Hepatocyte (in vitro differentiated cells): ENCODE data around the gene CACNG5. TPM values are rescaled to one million over a fixed set of nuclear protein-coding genes. Genes with fewer than 3 reads are reported as not detected.

Source experiments
- DNase-seq: peaks from one replicate; pipeline ENCODE4 v3.0.0-alpha.2; 2016; ENCODE audit warnings: low spot score
- H2AFZ ChIP-seq: fragments of 200-600 bp; sonication (generic); 2 replicates; pipeline ENCODE4 v1.6.0; 2016; ENCODE audit warnings: antibody characterized with exemption, mild to moderate bottlenecking
- H3K27ac ChIP-seq: fragments of 200-600 bp; sonication (generic); 2 replicates; pipeline ENCODE4 v1.5.1; 2016; ENCODE audit warnings: mild to moderate bottlenecking
- H3K27me3 ChIP-seq: fragments of 200-600 bp; sonication (generic); 2 replicates; pipeline ENCODE4 v1.6.1; 2016
- H3K36me3 ChIP-seq: fragments of 200-600 bp; sonication (generic); replicated peaks from 2 replicates; pipeline ENCODE4 v1.5.1; 2016; ENCODE audit warnings: low read depth; ENCODE audit not compliant: insufficient read depth
- H3K4me1 ChIP-seq: fragments of 200-600 bp; sonication (generic); 2 replicates; pipeline ENCODE4 v1.5.1; 2016; ENCODE audit warnings: mild to moderate bottlenecking, moderate library complexity; ENCODE audit not compliant: insufficient read depth
- H3K4me2 ChIP-seq: fragments of 200-600 bp; sonication (generic); 2 replicates; pipeline ENCODE4 v1.6.0; 2016
- H3K4me3 ChIP-seq: fragments of 200-600 bp; sonication (generic); 2 replicates; pipeline ENCODE4 v1.5.1; 2016; ENCODE audit warnings: mild to moderate bottlenecking
- H3K79me2 ChIP-seq: fragments of 200-600 bp; sonication (generic); 2 replicates; pipeline ENCODE4 v1.6.0; 2017; ENCODE audit warnings: mild to moderate bottlenecking
- H3K9me2 ChIP-seq: fragments of 200-600 bp; sonication (generic); replicated peaks from 2 replicates; pipeline ENCODE4 v1.6.0; 2017; ENCODE audit warnings: mild to moderate bottlenecking; ENCODE audit not compliant: insufficient read depth
- H3K9me3 ChIP-seq: fragments of 200-600 bp; sonication (generic); 2 replicates; pipeline ENCODE4 v1.5.1; 2016; ENCODE audit warnings: low read depth, mild to moderate bottlenecking
- H4K20me1 ChIP-seq: fragments of 200-600 bp; sonication (generic); 2 replicates; pipeline ENCODE4 v1.6.0; 2016; ENCODE audit warnings: mild to moderate bottlenecking; ENCODE audit not compliant: insufficient read depth, poor library complexity, severe bottlenecking
- CTCF ChIP-seq: fragments of 200-600 bp; sonication (generic); IDR thresholded peaks from 2 replicates; pipeline ENCODE4 v1.5.1; 2016; ENCODE audit warnings: antibody characterized with exemption, mild to moderate bottlenecking; ENCODE audit not compliant: poor library complexity
- EZH2 ChIP-seq: fragments of 200-600 bp; sonication (generic); IDR thresholded peaks from 2 replicates; pipeline ENCODE4 v1.6.1; 2016; ENCODE audit warnings: antibody characterized with exemption, mild to moderate bottlenecking, borderline replicate concordance
- EZH2phosphoT487 ChIP-seq: fragments of 200-600 bp; sonication (generic); IDR thresholded peaks from one replicate; pipeline ENCODE4 v1.6.1; 2018; ENCODE audit warnings: antibody characterized with exemption, mild to moderate bottlenecking, low read depth, moderate library complexity; ENCODE audit not compliant: unreplicated experiment, severe bottlenecking
- WGBS: methylation state at CpG from one replicate; pipeline ENCODE4 v1.1.6; 2016; ENCODE audit warnings: low lambda C conversion rate; ENCODE audit errors: missing lambda C conversion rate; 5-methylcytosine and 5-hydroxymethylcytosine counted together
- polyA plus RNA-seq: library from polyadenylated mRNA; unstranded; fragments of >200 nt; fragmentation: Nextera tagmentation; extraction: Ambion mirVana; gene quantifications from 2 replicates; pipeline ENCODE4 v1.2.1, GENCODE V29; 2016
- total RNA-seq: library from RNA; depleted of rRNA; stranded (reverse); fragments of >200 nt; gene quantifications from 2 replicates; pipeline ENCODE4 v1.2.3, GENCODE V29; 2014

The CACNG5 gene
- total and polyA plus RNA-seq, 2 experiments from 2014 or later: not detected

GRCh38 chr17:66835476-66835875, 559 bp downstream of the CACNG5 start:
- Histone ChIP-seq H3K4me1 (no peaks in the 10 kb centered on the region), H2AFZ (no peak overlapping the region), H3K4me2 (no peak overlapping the region), H3K79me2 (no peaks in the 10 kb centered on the region), H4K20me1 (no peaks in the 10 kb centered on the region), H3K27me3 (peaks cover 54% of the 10 kb centered on the region), H3K36me3 (no peaks in the 10 kb centered on the region), H3K9me2 (no peaks in the 10 kb centered on the region), H3K9me3 (no peaks in the 10 kb centered on the region), H3K4me3 (no peak overlapping the region), H3K27ac (no peak overlapping the region)
- DNase-seq: no peak
- TF ChIP-seq EZH2 (no peak), CTCF (no peak), EZH2phosphoT487 (no peak)
- 66% methylated on average over 16 of the region's 16 CpGs for WGBS

- Histone ChIP-seq H3K27ac (no peak overlapping the region), H2AFZ (no peak overlapping the region), H4K20me1 (no peaks in the 10 kb centered on the region), H3K4me3 (no peak overlapping the region), H3K9me3 (no peaks in the 10 kb centered on the region), H3K36me3 (no peaks in the 10 kb centered on the region), H3K9me2 (no peaks in the 10 kb centered on the region), H3K79me2 (no peaks in the 10 kb centered on the region), H3K4me1 (no peaks in the 10 kb centered on the region), H3K27me3 (peaks cover 54% of the 10 kb centered on the region), H3K4me2 (no peak overlapping the region)
- DNase-seq: no peak
- 75% methylated on average over 11 of the region's 11 CpGs for WGBS
- TF ChIP-seq EZH2 (no peak), CTCF (no peak), EZH2phosphoT487 (no peak)
Measured at GRCh38 chr17:66836063-66837005, 1.4 kb downstream of the CACNG5 start.

- no peak overlapping the region for H3K4me2 ChIP-seq
- no peaks in the 10 kb centered on the region for H3K79me2 ChIP-seq
- H3K4me3 ChIP-seq: no peak overlapping the region
- H3K27me3 ChIP-seq: peaks cover 48% of the 10 kb centered on the region
- no peaks in the 10 kb centered on the region for H3K4me1 ChIP-seq
- TF ChIP-seq CTCF (no peak), EZH2 (no peak), EZH2phosphoT487 (no peak)
- H4K20me1 ChIP-seq: no peaks in the 10 kb centered on the region
- no peaks in the 10 kb centered on the region for H3K9me3 ChIP-seq
- H2AFZ ChIP-seq: no peak overlapping the region
- WGBS: 78% methylated on average over 1 of the region's 1 CpG
- no peak overlapping the region for H3K27ac ChIP-seq
- no peaks in the 10 kb centered on the region for H3K36me3 ChIP-seq
- no peak for DNase-seq
- no peaks in the 10 kb centered on the region for H3K9me2 ChIP-seq
Measured at GRCh38 chr17:66837226-66837625, 2.3 kb downstream of the CACNG5 start.
